ENCODE data around the gene LRRC18.

The LRRC18 gene

DNA sequence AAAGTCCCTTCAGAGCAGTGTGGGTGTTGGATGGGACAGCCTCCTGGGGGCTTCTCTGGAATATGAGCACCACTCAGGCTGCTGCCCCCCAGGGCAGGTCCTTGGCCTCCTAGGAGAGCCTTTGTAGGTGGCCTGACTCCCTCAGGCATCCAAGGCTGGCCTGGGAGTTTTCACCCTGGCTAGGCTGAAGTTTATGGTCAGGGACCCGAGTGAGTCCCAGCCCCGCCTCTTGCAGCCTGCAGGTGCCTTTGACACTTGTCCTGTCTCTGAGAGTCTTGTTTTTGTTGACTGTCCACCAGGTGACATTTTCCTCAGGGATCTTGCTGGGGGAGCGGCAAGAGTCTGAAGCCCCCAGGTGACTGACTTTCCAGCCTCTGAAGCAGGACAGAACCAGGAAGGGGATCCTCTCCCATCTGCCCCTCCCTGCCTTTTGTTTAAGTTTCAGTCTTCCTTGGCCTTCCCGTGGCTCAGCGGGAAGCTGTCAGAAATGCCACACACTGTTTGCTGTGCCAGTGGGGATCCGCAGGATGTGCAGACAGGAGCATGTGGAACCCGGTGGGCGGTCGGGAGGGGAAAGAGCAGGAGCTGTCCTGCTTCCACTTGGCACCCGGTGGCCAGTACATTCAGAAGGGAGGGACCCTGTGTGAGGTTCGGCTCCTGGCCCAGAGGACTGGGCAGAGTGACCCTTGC is 59.5 kb downstream of the LRRC18 start:
- no peak for DNase-seq (ENCODE audit: low read depth)

GRCh38 chr10:48879451-48879850 is 60.2 kb downstream of the LRRC18 start:
- DNase-seq (ENCODE audit: low read depth) = no peak

DNA sequence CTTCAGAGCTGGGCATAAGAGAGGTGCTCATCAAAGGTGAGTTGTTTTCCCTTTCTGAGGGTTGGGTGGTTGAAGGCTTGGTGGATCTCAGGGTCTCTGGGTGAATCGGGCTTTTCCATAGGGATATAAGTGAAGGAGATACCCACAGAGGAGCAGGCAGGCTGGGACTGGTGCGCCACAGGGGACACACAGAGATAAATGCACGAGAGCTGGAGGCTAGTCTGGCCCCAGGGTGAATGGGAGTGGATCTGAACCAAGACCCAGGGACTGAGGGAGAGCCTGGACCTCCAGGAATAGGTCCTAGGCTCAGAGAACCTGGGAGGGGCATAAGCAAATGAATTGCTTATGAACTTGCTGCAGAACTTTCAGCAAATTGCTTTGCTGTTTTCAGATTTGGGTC is 61.5 kb downstream of the LRRC18 start:
- DNase-seq (ENCODE audit: low read depth) = no peak

DNA sequence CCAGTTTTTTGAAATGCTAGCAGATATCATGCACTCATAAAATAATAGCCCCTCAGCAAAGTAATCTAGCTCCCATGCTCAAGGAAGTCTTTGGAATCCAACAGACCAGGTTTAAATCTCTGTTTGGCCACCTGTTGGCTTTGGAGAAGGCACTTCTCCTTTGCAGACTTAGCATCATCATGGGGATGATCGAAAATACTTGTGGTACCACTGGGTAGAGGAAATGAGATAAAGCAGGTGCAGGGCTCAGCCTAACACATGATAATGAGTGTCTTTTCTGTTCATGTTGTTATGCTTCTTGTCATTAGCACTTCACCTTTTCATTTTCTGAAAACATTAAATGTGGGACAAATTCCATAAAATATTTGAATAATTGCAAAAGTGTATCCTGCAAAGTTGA is 67.4 kb downstream of the LRRC18 start:
- DNase-seq (ENCODE audit: low read depth) = no peak

Data from stimulated activated CD8-positive, alpha-beta memory T cell treated with anti-CD3 and anti-CD28 coated beads, Interleukin-4, amount 100 ng/mL, for 24 hours (primary cell).